ENCODE results near the gene XPO4.
"Not testable (repeated sequence)": the region's sequence is repeated elsewhere in the genome, so short reads cannot be mapped to it uniquely, and the experiment has no call there.

The XPO4 gene

DNA sequence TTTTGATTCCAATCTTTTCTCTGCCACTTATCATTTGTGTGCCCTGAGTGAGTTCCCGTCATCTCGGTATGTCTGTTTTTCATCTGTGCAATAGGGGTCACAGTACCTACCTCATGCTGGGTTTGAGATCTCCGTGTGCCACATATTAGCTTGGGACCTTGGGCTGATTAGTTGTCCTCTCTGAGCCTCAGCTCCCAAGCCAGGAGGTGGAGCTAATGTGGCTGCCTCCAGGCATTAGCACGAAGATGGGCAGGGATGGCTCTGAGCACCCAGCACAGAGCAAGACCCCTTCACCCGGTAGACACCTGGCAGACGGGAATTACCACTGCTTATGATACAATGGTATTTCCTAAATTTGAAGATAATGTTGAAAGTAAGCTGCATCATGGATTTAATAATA lies 35.8 kb upstream of the XPO4 start:
- no peaks in the 10 kb centered on the region for H3K36me3 Mint-ChIP-seq (ENCODE audit: low read depth)
- TF ChIP-seq CTCF (IDR thresholded peaks at IDR 0.05; ENCODE audit: unreplicated experiment in 3 of 3), result no peak
- no peak overlapping the region for H3K27ac Mint-ChIP-seq
- H3K4me1 Mint-ChIP-seq, result no peaks in the 10 kb centered on the region
- no peaks in the 10 kb centered on the region for H3K9me3 Mint-ChIP-seq
- no peaks in the 10 kb centered on the region for H3K27me3 Mint-ChIP-seq (ENCODE audit: low read depth)
- no peak overlapping the region for H3K4me3 Mint-ChIP-seq

DNA sequence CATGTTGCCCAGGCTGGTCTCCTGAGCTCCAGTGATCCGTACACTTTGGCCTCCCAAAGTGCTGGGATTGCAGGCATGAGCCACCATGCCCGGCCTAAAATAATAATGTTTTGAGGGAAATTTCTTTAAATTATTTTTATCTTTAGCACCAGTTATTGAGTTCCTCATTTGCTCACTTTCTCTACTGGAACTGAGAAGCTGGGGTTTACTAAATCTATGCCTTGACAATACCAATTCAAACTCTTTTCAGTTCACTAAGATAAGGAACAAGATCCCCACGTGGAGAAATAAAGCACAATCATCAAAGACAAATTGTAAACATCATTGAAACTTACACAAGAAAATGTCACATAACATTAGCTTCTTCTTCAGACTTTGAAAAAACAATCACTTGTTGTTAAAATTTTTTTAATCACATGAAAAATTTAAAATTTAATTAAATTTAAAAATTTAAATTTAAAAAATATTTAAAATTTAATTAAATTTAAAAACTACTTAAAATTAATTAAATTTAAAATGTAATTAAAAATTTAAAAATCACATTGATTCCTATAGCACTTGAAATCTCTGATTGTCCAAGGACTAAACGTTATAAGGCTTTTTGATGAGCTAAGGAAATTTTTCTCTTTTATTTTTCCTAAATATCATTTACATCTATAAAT lies 25.2 kb upstream of the XPO4 start:
- H3K9me3 Mint-ChIP-seq, result no peaks in the 10 kb centered on the region
- peaks cover 8% of the 10 kb centered on the region for H3K4me1 Mint-ChIP-seq
- no peak overlapping the region for H3K27ac Mint-ChIP-seq
- TF ChIP-seq CTCF (IDR thresholded peaks at IDR 0.05; ENCODE audit: unreplicated experiment in 3 of 3), result no peak
- H3K27me3 Mint-ChIP-seq (ENCODE audit: low read depth), result no peaks in the 10 kb centered on the region
- H3K4me3 Mint-ChIP-seq, result no peak overlapping the region
- no peaks in the 10 kb centered on the region for H3K36me3 Mint-ChIP-seq (ENCODE audit: low read depth)

- H3K9me3 Mint-ChIP-seq; H3K4me3 Mint-ChIP-seq; H3K27ac Mint-ChIP-seq; H3K36me3 Mint-ChIP-seq (ENCODE audit: low read depth); H3K27me3 Mint-ChIP-seq (ENCODE audit: low read depth); H3K4me1 Mint-ChIP-seq: not testable (repeated sequence)
Observed at GRCh38 chr13:20925395-20925790, 22.8 kb upstream of the XPO4 start.

GRCh38 chr13:20924758-20925394 lies 22.3 kb upstream of the XPO4 start:
- no peaks in the 10 kb centered on the region for H3K9me3 Mint-ChIP-seq
- no peaks in the 10 kb centered on the region for H3K27me3 Mint-ChIP-seq (ENCODE audit: low read depth)
- H3K27ac Mint-ChIP-seq, result no peak overlapping the region
- no peaks in the 10 kb centered on the region for H3K36me3 Mint-ChIP-seq (ENCODE audit: low read depth)
- H3K4me1 Mint-ChIP-seq, result peaks cover 8% of the 10 kb centered on the region
- TF ChIP-seq CTCF (IDR thresholded peaks at IDR 0.05; ENCODE audit: unreplicated experiment in 3 of 3), result peak; percentile 81 to 85 (median 83)
- no peak overlapping the region for H3K4me3 Mint-ChIP-seq

DNA sequence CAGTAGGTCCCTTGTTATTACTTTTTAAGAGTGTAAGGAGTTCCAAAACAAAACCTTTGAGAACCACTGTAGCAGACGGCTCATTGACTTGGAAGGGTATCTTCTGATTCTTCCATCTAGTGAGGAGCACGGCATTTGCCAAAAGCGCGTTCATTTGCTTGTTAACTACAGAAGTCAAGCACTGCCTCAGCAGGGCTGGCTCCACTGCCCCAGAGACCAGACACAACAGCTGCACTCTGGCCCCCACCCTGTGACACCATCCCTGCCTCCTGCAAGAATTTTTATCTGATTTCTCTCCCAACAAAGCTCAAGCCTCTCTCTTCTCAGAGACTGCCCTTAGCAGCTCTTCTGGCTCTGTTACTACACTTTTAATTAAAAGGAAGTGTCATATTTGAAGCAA lies 20.7 kb upstream of the XPO4 start:
- TF ChIP-seq CTCF (IDR thresholded peaks at IDR 0.05; ENCODE audit: unreplicated experiment in 3 of 3), result no peak
- H3K9me3 Mint-ChIP-seq, result no peaks in the 10 kb centered on the region
- no peaks in the 10 kb centered on the region for H3K36me3 Mint-ChIP-seq (ENCODE audit: low read depth)
- H3K4me1 Mint-ChIP-seq, result peaks cover 8% of the 10 kb centered on the region
- H3K27ac Mint-ChIP-seq, result no peak overlapping the region
- H3K4me3 Mint-ChIP-seq, result no peak overlapping the region
- H3K27me3 Mint-ChIP-seq (ENCODE audit: low read depth), result no peaks in the 10 kb centered on the region

GRCh38 chr13:20921572-20921971 lies 19.0 kb upstream of the XPO4 start:
- TF ChIP-seq CTCF (IDR thresholded peaks at IDR 0.05; ENCODE audit: unreplicated experiment in 3 of 3), result no peak
- no peaks in the 10 kb centered on the region for H3K36me3 Mint-ChIP-seq (ENCODE audit: low read depth)
- no peak overlapping the region for H3K27ac Mint-ChIP-seq
- H3K27me3 Mint-ChIP-seq (ENCODE audit: low read depth), result no peaks in the 10 kb centered on the region
- no peak overlapping the region for H3K4me3 Mint-ChIP-seq
- H3K9me3 Mint-ChIP-seq, result no peaks in the 10 kb centered on the region
- peaks cover 8% of the 10 kb centered on the region for H3K4me1 Mint-ChIP-seq

DNA sequence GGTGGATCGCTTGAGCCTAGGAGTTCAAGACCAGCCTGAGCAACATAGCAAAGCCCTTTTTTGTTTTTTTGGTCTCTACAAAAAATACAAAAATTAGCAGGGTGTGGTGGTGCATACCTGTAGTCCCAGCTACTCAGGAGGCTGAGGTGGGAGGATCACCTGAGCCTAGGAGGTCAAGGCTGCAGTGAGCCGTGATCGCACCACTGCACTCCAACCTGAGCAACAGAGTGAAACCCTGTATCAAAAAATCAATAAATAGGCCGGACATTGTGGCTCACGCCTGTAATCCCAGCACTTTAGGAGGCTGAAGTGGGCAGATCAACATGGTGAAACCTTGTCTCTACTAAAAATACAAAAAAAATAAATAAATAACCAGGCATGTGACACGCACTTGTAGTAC lies 13.1 kb upstream of the XPO4 start:
- H3K9me3 Mint-ChIP-seq; H3K27ac Mint-ChIP-seq; H3K27me3 Mint-ChIP-seq (ENCODE audit: low read depth); H3K36me3 Mint-ChIP-seq (ENCODE audit: low read depth); H3K4me1 Mint-ChIP-seq; H3K4me3 Mint-ChIP-seq: not testable (repeated sequence)
